ENCODE results near the gene WDR62.

WDR62 gene

DNA sequence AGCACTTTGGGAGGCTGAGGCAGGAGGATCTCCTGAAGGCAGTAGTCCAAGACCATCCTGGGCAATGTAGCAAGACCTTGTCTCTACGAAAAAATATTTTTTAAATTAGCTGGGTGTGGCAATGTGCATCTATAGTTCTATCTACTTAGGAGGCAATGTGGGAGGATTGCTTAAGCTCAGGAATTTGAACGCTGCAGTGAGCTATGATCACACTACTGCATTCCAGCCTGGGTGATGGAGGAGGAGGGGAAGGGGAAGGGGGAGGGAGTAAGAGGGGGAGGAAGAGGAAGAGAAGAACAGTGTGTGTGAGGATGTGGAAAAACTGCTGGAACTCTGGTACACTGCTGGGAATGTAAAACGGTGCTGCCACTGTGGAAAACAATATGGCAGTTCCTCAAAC lies 12.9 kb upstream of the WDR62 start:
- peaks cover 9% of the 10 kb centered on the region for H3K36me3 ChIP-seq (ENCODE audit: control insufficient read depth, insufficient read depth, low read length, severe bottlenecking)
- H3K4me3 ChIP-seq (ENCODE audit: low read length): peak overlapping the region; percentile 15
- peaks cover 35% of the 10 kb centered on the region for H3K4me1 ChIP-seq (ENCODE audit: control insufficient read depth, insufficient read depth, low read length)
- peak; percentile 94 for DNase-seq (ENCODE audit: low read depth)
- peak overlapping the region; percentile 58 for H3K9ac ChIP-seq (ENCODE audit: low read length)
- H3K27me3 ChIP-seq (replicated peaks; ENCODE audit: control insufficient read depth, insufficient read depth, low read length): no peaks in the 10 kb centered on the region
- H3K9me3 ChIP-seq (ENCODE audit: control insufficient read depth, low read length): no peaks in the 10 kb centered on the region

- Histone ChIP-seq H3K9me3 (ENCODE audit: control insufficient read depth, low read length) (no peaks in the 10 kb centered on the region), H3K4me3 (ENCODE audit: low read length) (no peak overlapping the region), H3K27me3 (replicated peaks; ENCODE audit: control insufficient read depth, insufficient read depth, low read length) (no peaks in the 10 kb centered on the region), H3K9ac (ENCODE audit: low read length) (peak overlapping the region; percentile 22), H3K36me3 (ENCODE audit: control insufficient read depth, insufficient read depth, low read length, severe bottlenecking) (peaks cover 3% of the 10 kb centered on the region), H3K4me1 (ENCODE audit: control insufficient read depth, insufficient read depth, low read length) (peaks cover 49% of the 10 kb centered on the region)
- DNase-seq (ENCODE audit: low read depth): no peak
Measured at GRCh38 chr19:36043952-36044351, 10.7 kb upstream of the WDR62 start.

GRCh38 chr19:36046443-36047050 lies 8.2 kb upstream of the WDR62 start:
- Histone ChIP-seq H3K9ac (ENCODE audit: low read length) (peak overlapping the region; percentile 42), H3K36me3 (ENCODE audit: control insufficient read depth, insufficient read depth, low read length, severe bottlenecking) (no peaks in the 10 kb centered on the region), H3K4me3 (ENCODE audit: low read length) (peak overlapping the region; percentile 14), H3K27me3 (replicated peaks; ENCODE audit: control insufficient read depth, insufficient read depth, low read length) (no peaks in the 10 kb centered on the region), H3K9me3 (ENCODE audit: control insufficient read depth, low read length) (no peaks in the 10 kb centered on the region), H3K4me1 (ENCODE audit: control insufficient read depth, insufficient read depth, low read length) (peaks cover 45% of the 10 kb centered on the region)
- DNase-seq (ENCODE audit: low read depth): peak; percentile 27

GRCh38 chr19:36047835-36048234 lies 6.9 kb upstream of the WDR62 start:
- no peaks in the 10 kb centered on the region for H3K36me3 ChIP-seq (ENCODE audit: control insufficient read depth, insufficient read depth, low read length, severe bottlenecking)
- H3K27me3 ChIP-seq (replicated peaks; ENCODE audit: control insufficient read depth, insufficient read depth, low read length): no peaks in the 10 kb centered on the region
- H3K9ac ChIP-seq (ENCODE audit: low read length): peak overlapping the region; percentile 3
- H3K4me3 ChIP-seq (ENCODE audit: low read length): no peak overlapping the region
- peaks cover 37% of the 10 kb centered on the region for H3K4me1 ChIP-seq (ENCODE audit: control insufficient read depth, insufficient read depth, low read length)
- no peak for DNase-seq (ENCODE audit: low read depth)
- H3K9me3 ChIP-seq (ENCODE audit: control insufficient read depth, low read length): no peaks in the 10 kb centered on the region

DNA sequence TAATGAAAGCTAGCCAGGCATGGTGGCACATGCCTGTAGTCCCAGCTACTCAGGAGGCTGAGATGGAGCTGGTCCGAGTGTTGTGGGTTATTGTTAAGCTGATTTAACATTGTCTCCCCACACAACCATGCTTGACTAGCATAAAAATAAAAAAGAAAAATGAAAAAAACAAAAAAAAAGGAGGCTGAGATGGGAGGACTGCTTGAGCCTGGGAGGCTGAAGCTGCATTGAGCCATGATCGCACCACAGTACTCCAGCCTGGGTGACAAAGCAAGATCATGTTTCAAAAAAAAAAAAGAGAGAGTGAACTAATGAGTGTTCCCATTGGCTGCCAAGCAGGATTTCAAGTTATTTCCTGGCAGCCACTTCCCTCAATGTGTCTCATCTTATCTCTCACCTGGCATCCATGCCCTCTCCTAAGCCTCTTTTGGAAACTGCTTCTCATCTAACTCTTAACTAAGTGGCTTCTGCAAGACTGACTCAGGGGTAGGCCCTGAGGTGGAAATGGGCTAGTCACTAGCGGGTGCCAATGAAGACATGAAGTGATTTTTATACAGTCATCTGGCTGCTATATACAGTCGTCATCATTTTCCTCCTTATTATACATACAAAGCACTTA lies 5.5 kb upstream of the WDR62 start:
- no peak for DNase-seq (ENCODE audit: low read depth)
- Histone ChIP-seq H3K27me3 (replicated peaks; ENCODE audit: control insufficient read depth, insufficient read depth, low read length) (no peaks in the 10 kb centered on the region), H3K9ac (ENCODE audit: low read length) (no peak overlapping the region), H3K4me3 (ENCODE audit: low read length) (no peak overlapping the region), H3K36me3 (ENCODE audit: control insufficient read depth, insufficient read depth, low read length, severe bottlenecking) (no peaks in the 10 kb centered on the region), H3K9me3 (ENCODE audit: control insufficient read depth, low read length) (no peaks in the 10 kb centered on the region), H3K4me1 (ENCODE audit: control insufficient read depth, insufficient read depth, low read length) (peaks cover 35% of the 10 kb centered on the region)

- H3K27me3 ChIP-seq (replicated peaks; ENCODE audit: control insufficient read depth, insufficient read depth, low read length): no peaks in the 10 kb centered on the region
- no peaks in the 10 kb centered on the region for H3K9me3 ChIP-seq (ENCODE audit: control insufficient read depth, low read length)
- no peak for DNase-seq (ENCODE audit: low read depth)
- H3K4me1 ChIP-seq (ENCODE audit: control insufficient read depth, insufficient read depth, low read length): peaks cover 28% of the 10 kb centered on the region
- H3K36me3 ChIP-seq (ENCODE audit: control insufficient read depth, insufficient read depth, low read length, severe bottlenecking): no peaks in the 10 kb centered on the region
- H3K4me3 ChIP-seq (ENCODE audit: low read length): no peak overlapping the region
- no peak overlapping the region for H3K9ac ChIP-seq (ENCODE audit: low read length)
Measured at GRCh38 chr19:36051236-36051635, 3.5 kb upstream of the WDR62 start.

DNA sequence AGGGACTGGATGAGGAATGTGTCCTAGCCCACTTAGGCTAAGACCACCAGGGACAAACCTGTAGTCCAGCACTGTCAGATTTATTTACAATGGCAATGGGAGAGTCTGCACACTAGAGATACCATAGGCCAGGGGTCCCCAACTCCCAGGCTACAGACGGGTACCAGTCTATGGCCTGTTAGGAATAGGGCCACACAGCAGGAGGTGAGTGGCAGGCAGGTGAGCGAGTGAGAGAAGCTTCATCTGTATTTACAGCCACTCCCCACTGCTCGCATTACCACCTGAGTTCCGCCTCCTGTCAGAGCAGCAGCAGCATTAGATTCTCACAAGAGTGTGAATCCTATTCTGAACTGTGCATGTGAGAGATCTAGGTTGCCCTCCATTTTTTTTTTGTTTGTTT lies 3.1 kb upstream of the WDR62 start:
- no peaks in the 10 kb centered on the region for H3K36me3 ChIP-seq (ENCODE audit: control insufficient read depth, insufficient read depth, low read length, severe bottlenecking)
- H3K9ac ChIP-seq (ENCODE audit: low read length): no peak overlapping the region
- no peaks in the 10 kb centered on the region for H3K27me3 ChIP-seq (replicated peaks; ENCODE audit: control insufficient read depth, insufficient read depth, low read length)
- no peak for DNase-seq (ENCODE audit: low read depth)
- H3K4me1 ChIP-seq (ENCODE audit: control insufficient read depth, insufficient read depth, low read length): peaks cover 24% of the 10 kb centered on the region
- H3K9me3 ChIP-seq (ENCODE audit: control insufficient read depth, low read length): no peaks in the 10 kb centered on the region
- no peak overlapping the region for H3K4me3 ChIP-seq (ENCODE audit: low read length)

GRCh38 chr19:36054119-36054732 lies 471 bp upstream of the WDR62 start, which contains the start of gene THAP8:
Gene THAP8 (minus strand): TSS chr19:36054285. CDS start chr19:36054217, 68 bp downstream.
- Histone ChIP-seq H3K4me3 (ENCODE audit: low read length) (peak within 1 kb of the TSS; percentile 94), H3K9me3 (ENCODE audit: control insufficient read depth, low read length) (no peaks in the 10 kb centered on the region)
- DNase-seq (ENCODE audit: low read depth): peak; percentile 100

DNA sequence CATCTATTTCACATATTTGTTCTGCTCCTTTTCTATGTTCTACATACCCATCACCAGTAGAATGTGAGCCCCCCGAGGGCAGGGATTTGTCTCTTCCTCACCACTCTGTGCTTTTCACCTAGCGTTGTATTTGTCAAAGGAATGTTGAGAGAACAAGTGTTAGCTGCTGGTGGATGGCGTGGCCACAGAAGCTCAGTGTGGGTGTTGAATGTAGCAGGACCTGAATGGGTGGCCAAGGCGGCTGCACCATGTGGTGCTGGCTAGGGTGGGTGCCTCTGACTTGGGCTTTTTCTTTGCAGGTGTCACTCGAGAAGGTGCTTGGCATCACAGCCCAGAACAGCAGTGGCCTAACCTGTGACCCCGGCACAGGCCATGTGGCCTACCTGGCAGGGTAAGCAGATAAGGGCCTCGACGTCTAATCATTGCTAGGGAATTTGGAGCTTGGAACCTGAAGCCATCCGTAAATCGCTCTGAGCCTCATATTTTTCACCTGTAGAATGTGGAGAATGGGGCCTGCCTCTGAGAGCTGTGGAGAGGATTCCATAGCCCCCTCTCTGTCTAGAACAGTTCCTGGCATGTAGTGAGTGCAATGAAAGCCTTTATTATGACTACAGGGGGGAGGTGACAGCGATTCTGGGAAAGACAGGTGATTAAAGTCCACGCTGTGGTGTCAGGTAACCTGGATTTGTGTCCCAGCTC lies 3.9 kb downstream of the WDR62 start:
- no peak for DNase-seq (ENCODE audit: low read depth)
- Histone ChIP-seq H3K4me1 (ENCODE audit: control insufficient read depth, insufficient read depth, low read length) (peaks cover 3% of the 10 kb centered on the region), H3K9me3 (ENCODE audit: control insufficient read depth, low read length) (no peaks in the 10 kb centered on the region), H3K36me3 (ENCODE audit: control insufficient read depth, insufficient read depth, low read length, severe bottlenecking) (no peaks in the 10 kb centered on the region), H3K4me3 (ENCODE audit: low read length) (no peak overlapping the region), H3K27me3 (replicated peaks; ENCODE audit: control insufficient read depth, insufficient read depth, low read length) (no peaks in the 10 kb centered on the region), H3K9ac (ENCODE audit: low read length) (peak overlapping the region; percentile 8)

More at GRCh38 chr19:36054119-36054732, 471 bp upstream of the WDR62 start, which contains the start of gene THAP8:
- H3K9ac ChIP-seq (ENCODE audit: low read length): peak within 1 kb of the TSS; percentile 93
- no peaks in the 10 kb centered on the region for H3K27me3 ChIP-seq (replicated peaks; ENCODE audit: control insufficient read depth, insufficient read depth, low read length)
- H3K36me3 ChIP-seq (ENCODE audit: control insufficient read depth, insufficient read depth, low read length, severe bottlenecking): no peaks in the 10 kb centered on the region
- H3K4me1 ChIP-seq (ENCODE audit: control insufficient read depth, insufficient read depth, low read length): peaks cover 8% of the 10 kb centered on the region

DNA sequence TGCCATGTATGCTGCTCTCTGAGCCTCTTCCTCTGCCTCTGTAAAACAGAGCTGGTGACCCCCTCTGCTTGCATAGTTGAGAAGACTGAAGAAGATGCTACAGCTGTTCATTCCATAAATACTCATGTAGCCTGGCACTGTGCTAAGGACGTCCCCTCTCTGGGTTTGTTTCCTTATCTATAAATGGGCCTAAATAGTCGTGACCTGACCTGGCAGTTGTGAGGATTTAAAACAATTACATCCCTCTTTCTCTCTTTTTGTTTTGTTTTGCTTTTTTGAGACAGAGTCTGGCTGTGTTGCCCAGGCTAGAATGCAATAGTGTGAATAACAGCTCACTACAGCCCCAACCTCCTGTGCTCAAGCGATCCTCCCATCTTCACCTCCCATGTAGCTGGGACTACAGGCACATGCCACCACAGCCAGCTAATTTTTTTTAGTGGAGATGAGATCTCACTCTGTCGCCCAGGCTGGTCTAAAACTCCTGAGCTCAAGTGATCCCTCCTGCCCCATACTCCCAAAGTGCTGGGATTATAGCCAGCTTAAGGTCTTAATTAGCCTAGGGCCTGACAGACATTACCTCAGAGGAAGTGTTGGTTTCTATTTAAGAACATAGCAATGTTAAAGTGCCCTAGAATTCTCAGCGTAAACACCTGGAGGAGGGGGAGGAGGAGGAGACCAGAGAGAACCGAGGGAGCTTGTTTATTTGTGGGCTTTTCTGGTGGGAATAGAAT lies 4.6 kb downstream of the WDR62 start:
- H3K27me3 ChIP-seq (replicated peaks; ENCODE audit: control insufficient read depth, insufficient read depth, low read length): no peaks in the 10 kb centered on the region
- H3K36me3 ChIP-seq (ENCODE audit: control insufficient read depth, insufficient read depth, low read length, severe bottlenecking): no peaks in the 10 kb centered on the region
- H3K4me3 ChIP-seq (ENCODE audit: low read length): no peak overlapping the region
- H3K4me1 ChIP-seq (ENCODE audit: control insufficient read depth, insufficient read depth, low read length): peaks cover 6% of the 10 kb centered on the region
- no peak for DNase-seq (ENCODE audit: low read depth)
- no peaks in the 10 kb centered on the region for H3K9me3 ChIP-seq (ENCODE audit: control insufficient read depth, low read length)
- H3K9ac ChIP-seq (ENCODE audit: low read length): no peak overlapping the region

DNA sequence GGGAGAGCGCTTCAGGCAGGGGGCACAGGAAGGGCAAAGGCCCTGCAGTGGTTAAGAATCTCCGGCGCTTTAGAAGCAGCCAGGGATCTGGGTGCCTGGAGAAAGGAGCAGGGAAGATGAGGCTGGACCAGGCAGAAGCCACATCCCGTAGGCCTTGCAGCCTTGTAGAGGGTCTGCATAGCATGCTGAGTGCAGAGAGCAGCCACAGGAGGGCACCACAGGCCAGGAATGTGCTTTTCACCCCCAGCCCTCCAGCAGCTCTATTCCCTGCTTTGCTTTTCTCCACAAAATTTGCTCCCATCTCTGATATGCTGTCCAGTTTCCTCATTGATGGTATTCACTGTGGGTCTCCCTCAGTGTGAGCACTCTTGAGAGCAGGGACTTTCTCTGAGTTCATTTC lies 5.7 kb downstream of the WDR62 start:
- H3K36me3 ChIP-seq (ENCODE audit: control insufficient read depth, insufficient read depth, low read length, severe bottlenecking): no peaks in the 10 kb centered on the region
- H3K9ac ChIP-seq (ENCODE audit: low read length): no peak overlapping the region
- H3K4me3 ChIP-seq (ENCODE audit: low read length): no peak overlapping the region
- no peaks in the 10 kb centered on the region for H3K27me3 ChIP-seq (replicated peaks; ENCODE audit: control insufficient read depth, insufficient read depth, low read length)
- peak; percentile 72 for DNase-seq (ENCODE audit: low read depth)
- no peaks in the 10 kb centered on the region for H3K9me3 ChIP-seq (ENCODE audit: control insufficient read depth, low read length)
- peaks cover 3% of the 10 kb centered on the region for H3K4me1 ChIP-seq (ENCODE audit: control insufficient read depth, insufficient read depth, low read length)
